ENCODE measurements around the gene ITPK1. TPM values are rescaled to one million over a fixed set of nuclear protein-coding genes. Genes with fewer than 3 reads are reported as not detected.

Gene ITPK1
- total RNA-seq, 4 donors from 2014 or later: 19.7 to 97.7 (median 26.5) TPM

DNA sequence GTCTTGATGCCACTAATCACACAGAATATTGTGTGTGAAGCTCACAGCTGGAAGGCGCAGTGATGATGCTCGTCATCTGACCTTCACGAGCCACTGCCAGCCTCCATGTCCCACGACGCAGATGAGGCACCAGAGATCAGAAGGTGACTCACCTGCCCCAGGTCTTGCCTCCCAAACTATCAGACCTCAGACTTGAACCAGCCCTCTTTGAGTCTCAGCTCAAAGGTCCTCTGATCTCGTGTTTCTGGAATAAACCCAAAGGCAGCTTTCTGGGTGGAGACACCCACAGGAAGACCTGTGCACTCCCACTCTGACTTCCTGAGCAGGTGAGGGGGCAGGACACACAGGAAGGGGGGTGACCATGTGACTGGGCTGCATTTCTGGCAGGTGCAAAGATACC lies 212.4 kb downstream of the ITPK1 start:
- DNase-seq: no peak
- no peaks in the 10 kb centered on the region for H3K4me1 ChIP-seq
- H3K4me3 ChIP-seq: no peak overlapping the region
- no peak for TF ChIP-seq CTCF (IDR thresholded peaks at IDR 0.05)
- no peak for TF ChIP-seq POLR2A (IDR thresholded peaks at IDR 0.05)
- H3K9me3 ChIP-seq: no peaks in the 10 kb centered on the region
- intact Hi-C loops (cut with DNase I; ENCODE audit: low total_unique reads): no loop called here
- no peaks in the 10 kb centered on the region for H3K36me3 ChIP-seq
- no peaks in the 10 kb centered on the region for H3K27me3 ChIP-seq
- H3K27ac ChIP-seq: no peak overlapping the region

- H3K27me3 ChIP-seq: no peaks in the 10 kb centered on the region
- H3K4me1 ChIP-seq: no peaks in the 10 kb centered on the region
- no peak for DNase-seq
Observed at GRCh38 chr14:92902726-92903125, 213.0 kb downstream of the ITPK1 start.

DNA sequence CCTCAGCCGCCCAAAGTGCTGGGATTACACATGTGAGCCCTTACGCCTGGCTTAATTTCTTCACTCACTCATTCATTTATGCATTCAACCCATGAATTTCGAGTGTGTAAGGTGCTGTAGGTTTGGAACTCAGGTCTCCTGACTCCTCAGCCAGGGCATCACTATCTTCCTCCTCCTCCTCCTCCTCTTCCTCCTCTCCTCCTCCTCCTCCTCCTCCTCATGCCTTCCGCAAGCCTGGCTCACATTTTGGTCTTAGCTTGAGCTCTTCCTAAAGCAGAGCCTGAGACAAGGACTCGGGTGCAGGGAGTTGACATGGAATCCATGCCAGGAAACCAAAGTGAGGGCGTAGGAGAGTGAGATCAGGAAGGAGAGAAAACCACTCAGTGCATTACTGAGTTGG lies 213.5 kb downstream of the ITPK1 start:
- H3K9me3 ChIP-seq: no peaks in the 10 kb centered on the region
- H3K4me3 ChIP-seq: no peak overlapping the region
- no peak for TF ChIP-seq CTCF (IDR thresholded peaks at IDR 0.05)
- TF ChIP-seq POLR2A (IDR thresholded peaks at IDR 0.05): no peak
- intact Hi-C loops (cut with DNase I; ENCODE audit: low total_unique reads): no loop called here
- H3K36me3 ChIP-seq: no peaks in the 10 kb centered on the region
- DNase-seq: no peak
- H3K27ac ChIP-seq: no peak overlapping the region
- no peaks in the 10 kb centered on the region for H3K27me3 ChIP-seq
- no peaks in the 10 kb centered on the region for H3K4me1 ChIP-seq

More at GRCh38 chr14:92902726-92903125, 213.0 kb downstream of the ITPK1 start:
- intact Hi-C loops (cut with DNase I; ENCODE audit: low total_unique reads): no loop called here
- TF ChIP-seq POLR2A (IDR thresholded peaks at IDR 0.05) (no peak), CTCF (IDR thresholded peaks at IDR 0.05) (no peak)
- H3K9me3 ChIP-seq: no peaks in the 10 kb centered on the region
- H3K27ac ChIP-seq: no peak overlapping the region
- H3K4me3 ChIP-seq: no peak overlapping the region
- H3K36me3 ChIP-seq: no peaks in the 10 kb centered on the region

DNA sequence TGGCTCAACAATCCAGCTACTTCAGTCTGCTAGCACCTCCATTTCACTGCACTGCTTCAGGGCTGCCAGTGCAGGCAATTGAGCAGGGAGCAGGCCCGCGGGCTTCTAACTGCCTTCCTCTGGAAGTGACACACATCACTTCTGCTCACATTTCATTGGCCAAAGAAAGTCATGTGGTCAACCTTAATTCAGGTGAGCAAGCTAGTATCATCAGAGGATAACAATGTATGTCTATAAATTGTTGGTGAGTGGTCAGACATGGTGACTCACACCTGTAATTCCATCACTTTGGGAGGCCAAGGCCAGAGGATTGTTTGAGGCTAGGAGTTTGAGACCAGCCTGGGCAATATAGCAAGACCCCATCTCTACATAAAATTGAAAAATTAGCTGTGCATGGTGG lies 215.1 kb downstream of the ITPK1 start:
- H3K4me3 ChIP-seq: no peak overlapping the region
- DNase-seq: no peak
- no peak for TF ChIP-seq CTCF (IDR thresholded peaks at IDR 0.05)
- no peak for TF ChIP-seq POLR2A (IDR thresholded peaks at IDR 0.05)
- intact Hi-C loops (cut with DNase I; ENCODE audit: low total_unique reads): no loop called here
- H3K27ac ChIP-seq: no peak overlapping the region
- no peaks in the 10 kb centered on the region for H3K4me1 ChIP-seq
- no peaks in the 10 kb centered on the region for H3K36me3 ChIP-seq
- H3K9me3 ChIP-seq: no peaks in the 10 kb centered on the region
- no peaks in the 10 kb centered on the region for H3K27me3 ChIP-seq

GRCh38 chr14:92898566-92899131 lies 217.1 kb downstream of the ITPK1 start:
- DNase-seq: no peak
- H3K9me3 ChIP-seq: no peaks in the 10 kb centered on the region
- H3K27me3 ChIP-seq: no peaks in the 10 kb centered on the region
- H3K4me1 ChIP-seq: no peaks in the 10 kb centered on the region
- intact Hi-C loops (cut with DNase I; ENCODE audit: low total_unique reads): no loop called here
- TF ChIP-seq POLR2A (IDR thresholded peaks at IDR 0.05) (no peak), CTCF (IDR thresholded peaks at IDR 0.05) (no peak)
- no peak overlapping the region for H3K27ac ChIP-seq
- H3K36me3 ChIP-seq: no peaks in the 10 kb centered on the region
- no peak overlapping the region for H3K4me3 ChIP-seq
